Measurements from ENCODE around the gene ADK. TPM values are rescaled to one million over a fixed set of nuclear protein-coding genes. Genes with fewer than 3 reads are reported as not detected.
A peak's percentile ranks its signal among the peaks of the same experiment; 100 is the strongest.

Gene ADK
- total RNA-seq, 1 donor from 2014 or later: 53.7 TPM

DNA sequence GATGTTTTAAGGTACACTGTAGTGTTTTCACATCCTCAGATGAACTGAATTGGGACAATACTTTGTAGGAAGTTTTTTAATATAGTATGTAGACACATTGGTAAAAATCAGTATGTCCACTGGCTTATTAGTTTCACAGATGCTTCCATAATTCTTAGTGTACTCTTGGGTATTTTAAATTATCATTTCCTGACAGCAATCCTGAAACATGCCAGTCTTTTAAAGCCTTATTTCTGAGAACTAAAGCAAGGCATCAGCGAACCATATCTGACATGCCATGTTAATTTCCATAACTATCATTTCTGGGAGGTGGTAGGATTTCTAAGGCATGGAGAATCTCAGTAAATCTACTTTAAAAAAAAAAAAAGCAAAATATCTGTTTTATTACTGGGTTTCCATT, 266.4 kb downstream of the ADK start:
- TF ChIP-seq, protein P1, sequence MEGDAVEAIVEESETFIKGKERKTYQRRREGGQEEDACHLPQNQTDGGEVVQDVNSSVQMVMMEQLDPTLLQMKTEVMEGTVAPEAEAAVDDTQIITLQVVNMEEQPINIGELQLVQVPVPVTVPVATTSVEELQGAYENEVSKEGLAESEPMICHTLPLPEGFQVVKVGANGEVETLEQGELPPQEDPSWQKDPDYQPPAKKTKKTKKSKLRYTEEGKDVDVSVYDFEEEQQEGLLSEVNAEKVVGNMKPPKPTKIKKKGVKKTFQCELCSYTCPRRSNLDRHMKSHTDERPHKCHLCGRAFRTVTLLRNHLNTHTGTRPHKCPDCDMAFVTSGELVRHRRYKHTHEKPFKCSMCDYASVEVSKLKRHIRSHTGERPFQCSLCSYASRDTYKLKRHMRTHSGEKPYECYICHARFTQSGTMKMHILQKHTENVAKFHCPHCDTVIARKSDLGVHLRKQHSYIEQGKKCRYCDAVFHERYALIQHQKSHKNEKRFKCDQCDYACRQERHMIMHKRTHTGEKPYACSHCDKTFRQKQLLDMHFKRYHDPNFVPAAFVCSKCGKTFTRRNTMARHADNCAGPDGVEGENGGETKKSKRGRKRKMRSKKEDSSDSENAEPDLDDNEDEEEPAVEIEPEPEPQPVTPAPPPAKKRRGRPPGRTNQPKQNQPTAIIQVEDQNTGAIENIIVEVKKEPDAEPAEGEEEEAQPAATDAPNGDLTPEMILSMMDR (IDR thresholded peaks at IDR 0.05; ENCODE audit: insufficient read depth, low read length, severe bottlenecking): no peak
- no peak overlapping the region for H3K4me3 ChIP-seq (ENCODE audit: low read depth, low read length)

DNA sequence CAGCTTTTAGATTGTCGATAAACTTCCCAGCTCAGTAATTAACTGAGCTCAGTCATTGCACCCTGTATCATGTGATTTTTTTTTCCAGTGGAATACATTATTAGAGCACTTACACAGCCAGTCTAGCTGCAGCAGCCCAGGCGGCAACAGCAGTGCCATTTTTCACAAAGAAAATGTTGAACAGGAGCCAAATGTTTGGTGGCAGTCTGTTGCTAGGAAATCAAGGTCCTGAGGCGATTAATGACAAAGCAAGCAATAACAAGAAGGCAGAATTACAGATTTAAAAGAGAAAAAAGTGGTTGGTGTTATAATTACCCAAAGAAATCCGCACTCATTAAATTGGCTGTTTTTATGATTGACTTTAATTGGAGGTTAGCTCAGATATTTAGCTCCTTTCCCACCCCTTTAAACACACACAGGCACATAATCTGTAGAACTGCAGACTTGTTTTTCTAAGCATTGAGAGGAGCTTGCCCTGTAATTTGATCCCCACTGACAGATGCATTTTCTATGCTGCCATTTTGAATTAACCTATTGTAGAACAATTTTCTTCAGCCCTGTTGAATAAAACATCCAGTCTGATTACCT, 267.4 kb downstream of the ADK start:
- DNase-seq (ENCODE audit: low read depth) (no peak), FAIRE-seq (no peak)
- TF ChIP-seq, protein P1 (IDR thresholded peaks at IDR 0.05; ENCODE audit: insufficient read depth, low read length, severe bottlenecking): no peak
- no peaks in the 10 kb centered on the region for H3K36me3 ChIP-seq (ENCODE audit: control insufficient read depth, insufficient read depth, low read length)
- no peaks in the 10 kb centered on the region for H3K27me3 ChIP-seq (ENCODE audit: control insufficient read depth, insufficient read depth, low read length)
- H3K4me3 ChIP-seq (ENCODE audit: low read depth, low read length): no peak overlapping the region

More for the DNA sequence above, 266.4 kb downstream of the ADK start:
- H3K36me3 ChIP-seq (ENCODE audit: control insufficient read depth, insufficient read depth, low read length): no peaks in the 10 kb centered on the region
- DNase-seq (ENCODE audit: low read depth): no peak
- FAIRE-seq: no peak
- no peaks in the 10 kb centered on the region for H3K27me3 ChIP-seq (ENCODE audit: control insufficient read depth, insufficient read depth, low read length)

DNA sequence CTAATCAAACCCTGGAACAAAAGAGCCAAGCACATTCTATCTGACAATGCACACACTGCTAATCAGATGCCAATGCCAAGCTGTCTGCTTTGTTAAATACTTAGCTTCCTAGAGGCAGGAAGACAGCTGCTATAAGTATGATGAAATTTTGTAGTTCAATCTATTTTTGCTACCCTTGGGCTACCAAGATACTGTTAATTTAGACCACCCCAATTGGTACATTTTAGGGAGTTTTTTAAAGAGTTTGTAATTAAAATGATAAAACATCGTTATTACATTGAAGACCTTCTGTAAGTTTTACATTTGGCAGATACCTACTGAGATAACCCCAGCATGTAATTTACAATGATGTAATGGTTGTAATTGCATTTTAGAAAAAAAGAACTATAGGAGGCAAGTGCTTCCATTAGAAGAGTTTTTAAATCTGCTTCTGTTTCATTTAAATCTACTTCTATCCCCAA, 268.5 kb downstream of the ADK start:
- DNase-seq (ENCODE audit: low read depth) (no peak), FAIRE-seq (no peak)
- Histone ChIP-seq H3K36me3 (ENCODE audit: control insufficient read depth, insufficient read depth, low read length) (no peaks in the 10 kb centered on the region), H3K27me3 (ENCODE audit: control insufficient read depth, insufficient read depth, low read length) (no peaks in the 10 kb centered on the region), H3K4me3 (ENCODE audit: low read depth, low read length) (no peak overlapping the region)
- TF ChIP-seq, protein P1 (IDR thresholded peaks at IDR 0.05; ENCODE audit: insufficient read depth, low read length, severe bottlenecking): no peak

DNA sequence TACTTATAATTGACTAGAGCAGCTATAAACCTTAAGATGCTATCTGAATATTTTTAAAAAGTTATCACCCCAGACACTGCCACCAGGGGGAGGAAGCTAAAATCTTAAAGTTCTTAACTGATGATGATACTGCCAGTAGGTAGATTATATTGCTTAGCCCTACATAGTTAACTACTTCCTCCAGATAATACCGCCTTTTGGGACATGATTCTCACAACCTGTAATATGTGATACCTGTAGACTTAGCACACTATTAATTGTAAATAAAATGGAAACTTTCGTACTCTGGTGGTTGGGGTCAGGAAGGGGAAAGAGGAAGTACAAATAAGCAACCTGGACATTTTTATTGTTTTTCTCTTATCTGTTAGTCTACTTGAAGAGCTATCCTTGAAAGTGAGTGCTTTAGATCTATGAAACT, 268.9 kb downstream of the ADK start:
- DNase-seq (ENCODE audit: low read depth) (peak; percentile 25), FAIRE-seq (no peak)
- no peaks in the 10 kb centered on the region for H3K27me3 ChIP-seq (ENCODE audit: control insufficient read depth, insufficient read depth, low read length)
- H3K36me3 ChIP-seq (ENCODE audit: control insufficient read depth, insufficient read depth, low read length): no peaks in the 10 kb centered on the region
- TF ChIP-seq, protein P1 (IDR thresholded peaks at IDR 0.05; ENCODE audit: insufficient read depth, low read length, severe bottlenecking): peak; percentile 20
- no peak overlapping the region for H3K4me3 ChIP-seq (ENCODE audit: low read depth, low read length)

DNA sequence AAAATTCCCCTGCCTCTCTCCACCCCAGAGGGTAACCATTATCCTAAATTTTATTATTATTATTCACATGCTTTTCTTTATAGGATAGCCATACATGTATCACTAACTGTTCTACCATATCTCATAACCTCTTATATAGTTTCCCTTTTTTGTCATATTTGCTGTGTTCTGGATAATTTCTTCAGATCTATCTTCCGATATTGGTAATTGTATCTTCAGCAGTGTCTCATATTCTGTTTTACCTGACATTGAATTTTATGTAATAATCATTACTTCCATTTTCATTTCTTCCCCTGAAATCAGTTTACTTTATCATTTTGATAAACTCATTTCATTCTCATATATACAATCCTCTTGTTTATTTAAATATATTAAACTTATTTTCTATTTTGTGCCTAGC, 273.5 kb downstream of the ADK start:
- DNase-seq (ENCODE audit: low read depth) (no peak), FAIRE-seq (no peak)
- H3K4me3 ChIP-seq (ENCODE audit: low read depth, low read length): no peak overlapping the region
- no peaks in the 10 kb centered on the region for H3K36me3 ChIP-seq (ENCODE audit: control insufficient read depth, insufficient read depth, low read length)
- TF ChIP-seq, protein P1 (IDR thresholded peaks at IDR 0.05; ENCODE audit: insufficient read depth, low read length, severe bottlenecking): no peak
- no peaks in the 10 kb centered on the region for H3K27me3 ChIP-seq (ENCODE audit: control insufficient read depth, insufficient read depth, low read length)

DNA sequence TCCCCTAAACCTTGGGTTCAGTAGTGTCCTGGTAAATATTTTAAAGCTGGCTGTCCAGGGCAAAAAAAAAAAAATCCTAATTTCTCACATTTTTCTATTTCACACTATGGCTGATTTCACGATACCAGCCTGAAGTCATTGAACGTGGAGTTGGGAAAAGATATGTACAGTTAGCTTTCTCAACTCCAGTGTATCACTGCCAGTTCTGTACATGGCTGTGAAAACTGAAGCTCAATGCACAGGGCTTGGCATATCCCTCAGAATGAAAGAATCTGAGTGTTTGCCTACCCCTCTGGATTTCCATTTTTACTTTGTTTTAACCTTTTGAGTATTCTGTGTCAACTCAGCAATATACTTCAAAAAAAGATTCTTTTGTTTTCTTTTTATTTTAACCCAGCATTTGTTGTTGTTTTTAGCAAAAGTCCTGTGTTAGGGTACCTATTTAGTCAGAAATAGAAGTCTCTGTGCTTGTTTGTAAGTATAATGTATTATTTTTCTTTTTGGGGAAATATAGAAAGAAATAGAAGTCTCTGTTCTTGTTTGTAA, 274.5 kb downstream of the ADK start:
- FAIRE-seq (no peak), DNase-seq (ENCODE audit: low read depth) (no peak)
- Histone ChIP-seq H3K36me3 (ENCODE audit: control insufficient read depth, insufficient read depth, low read length) (no peaks in the 10 kb centered on the region), H3K27me3 (ENCODE audit: control insufficient read depth, insufficient read depth, low read length) (no peaks in the 10 kb centered on the region), H3K4me3 (ENCODE audit: low read depth, low read length) (no peak overlapping the region)
- TF ChIP-seq, protein P1 (IDR thresholded peaks at IDR 0.05; ENCODE audit: insufficient read depth, low read length, severe bottlenecking): no peak

Data from bronchial epithelial cell (primary cell).